GM23338 (cell line): ENCODE measurements around the gene ABCA4. TPM values are rescaled to one million over a fixed set of nuclear protein-coding genes. Genes with fewer than 3 reads are reported as not detected.

ENCODE experiments used
- ATAC-seq: fragments of 200-7000 bp; cut with Tn5 transposase; 3 replicates; pipeline ENCODE4 v1.9.1; 2020
- DNase-seq: peaks from one replicate; pipeline ENCODE4 v3.0.0-alpha.2; 2015; ENCODE audit warnings: low spot score
- H2AFZ ChIP-seq: fragments of 200-600 bp; sonication (generic); 2 replicates; pipeline ENCODE4 v1.8.0; 2016; ENCODE audit warnings: antibody characterized with exemption, mild to moderate bottlenecking, moderate library complexity
- H3F3A ChIP-seq: fragments of 200-600 bp; sonication (generic); replicated peaks from 2 replicates; pipeline ENCODE4 v1.8.0; 2017; ENCODE audit warnings: antibody characterized with exemption, mixed run types, low read depth
- H3K27ac ChIP-seq: fragments of 200-600 bp; sonication (generic); 2 replicates; pipeline ENCODE4 v1.6.1; 2016; ENCODE audit warnings: low read depth
- H3K27me3 ChIP-seq: fragments of 200-600 bp; sonication (generic); 2 replicates; pipeline ENCODE4 v1.8.0; 2016; ENCODE audit warnings: mild to moderate bottlenecking, mixed run types, moderate library complexity; ENCODE audit not compliant: insufficient read depth
- H3K36me3 ChIP-seq: fragments of 200-600 bp; sonication (generic); 2 replicates; pipeline ENCODE4 v1.8.0; 2016; ENCODE audit warnings: mild to moderate bottlenecking; ENCODE audit not compliant: insufficient read depth
- H3K4me1 ChIP-seq: fragments of 200-600 bp; sonication (generic); 2 replicates; pipeline ENCODE4 v1.8.0; 2016; ENCODE audit warnings: mild to moderate bottlenecking, moderate library complexity; ENCODE audit not compliant: insufficient read depth
- H3K4me2 ChIP-seq: fragments of 200-600 bp; sonication (generic); 2 replicates; pipeline ENCODE4 v1.7.1; 2017; ENCODE audit warnings: mixed run types
- H3K4me3 ChIP-seq: fragments of 200-600 bp; sonication (generic); 2 replicates; pipeline ENCODE4 v1.6.1; 2016; ENCODE audit warnings: mixed run types
- H3K79me2 ChIP-seq: fragments of 200-600 bp; sonication (generic); replicated peaks from 2 replicates; pipeline ENCODE4 v1.8.0; 2017; ENCODE audit warnings: mild to moderate bottlenecking; ENCODE audit not compliant: insufficient read depth
- H3K9me2 ChIP-seq: fragments of 200-600 bp; sonication (generic); 2 replicates; pipeline ENCODE4 v1.8.0; 2017; ENCODE audit not compliant: insufficient read depth
- H4K20me1 ChIP-seq: fragments of 200-600 bp; sonication (generic); replicated peaks from 2 replicates; pipeline ENCODE4 v1.8.0; 2017; ENCODE audit warnings: mild to moderate bottlenecking; ENCODE audit not compliant: insufficient read depth
- H3K27ac Mint-ChIP-seq: 2 replicates; pipeline ENCODE4 v1.8.0; 2020; ENCODE audit warnings: inconsistent platforms, mild to moderate bottlenecking, moderate library complexity, mixed read lengths
- H3K27me3 Mint-ChIP-seq: 3 replicates; pipeline ENCODE4 v1.8.0; 2022; ENCODE audit warnings: low read depth, mild to moderate bottlenecking, moderate library complexity, mixed read lengths, inconsistent platforms; ENCODE audit not compliant: insufficient read depth, poor library complexity
- H3K36me3 Mint-ChIP-seq: 3 replicates; pipeline ENCODE4 v1.8.0; 2021; ENCODE audit warnings: low read depth, mild to moderate bottlenecking, inconsistent platforms, moderate library complexity, mixed read lengths
- H3K4me1 Mint-ChIP-seq: 3 replicates; pipeline ENCODE4 v1.8.0; 2020; ENCODE audit warnings: mild to moderate bottlenecking, inconsistent platforms, mixed read lengths
- H3K4me3 Mint-ChIP-seq: 3 replicates; pipeline ENCODE4 v1.8.0; 2021; ENCODE audit warnings: moderate library complexity, mild to moderate bottlenecking, inconsistent platforms, mixed read lengths
- H3K9me3 Mint-ChIP-seq: 3 replicates; pipeline ENCODE4 v1.8.0; 2020; ENCODE audit warnings: moderate library complexity, mild to moderate bottlenecking, inconsistent platforms, mixed read lengths
- CREB1 ChIP-seq: fragments of 250-450 bp; sonication (Bioruptor Pico); IDR thresholded peaks from 2 replicates; pipeline ENCODE4 v1.5.0; 2020; ENCODE audit warnings: low read depth, mild to moderate bottlenecking, moderate library complexity
- CTCF ChIP-seq, 2 experiments: fragments of 200-600 bp in 1 of 2; sonication (generic) in 1 of 2; conservative IDR thresholded peaks; 2 replicates each; pipeline versions ENCODE4 v1.5.1 to v1.6.1; 2016 to 2017; ENCODE audit warnings: antibody characterized with exemption in 2 of 2, low read depth in 2 of 2, mild to moderate bottlenecking in 2 of 2, moderate library complexity in 1 of 2
- EZH2 ChIP-seq: fragments of 200-600 bp; sonication (generic); IDR thresholded peaks from one replicate; pipeline ENCODE4 v1.8.0; 2017; ENCODE audit warnings: antibody characterized with exemption, mild to moderate bottlenecking, low read depth; ENCODE audit not compliant: unreplicated experiment
- STAT1 ChIP-seq: IDR thresholded peaks from one replicate; pipeline ENCODE4 v1.6.1; 2016; ENCODE audit warnings: antibody characterized with exemption; ENCODE audit not compliant: unreplicated experiment
- ZNF114 ChIP-seq: fragments of 250-450 bp; sonication (Bioruptor Pico); IDR thresholded peaks from 2 replicates; pipeline ENCODE4 v1.5.0; 2020; ENCODE audit warnings: mild to moderate bottlenecking, moderate library complexity
- ZNF331 ChIP-seq: fragments of 250-450 bp; sonication (Bioruptor Pico); IDR thresholded peaks from 2 replicates; pipeline ENCODE4 v1.5.0; 2020; ENCODE audit warnings: low read depth, mild to moderate bottlenecking, moderate library complexity
- polyA plus RNA-seq: library from polyadenylated mRNA; unstranded; fragments of >200 nt; fragmentation: Nextera tagmentation; extraction: Ambion mirVana; gene quantifications from 2 replicates; pipeline ENCODE4 v1.2.1, GENCODE V29; 2016
- total RNA-seq: library from RNA; depleted of rRNA; stranded (reverse); fragments of >200 nt; shearing (Covaris generic); gene quantifications from 2 replicates; pipeline ENCODE4 v1.2.3, GENCODE V29; 2014
- TF ChIP-seq, protein P1 (sequence below): fragments of 250-450 bp; sonication (Bioruptor Pico); IDR thresholded peaks from 2 replicates; pipeline ENCODE4 v1.5.0; 2020; ENCODE audit warnings: mild to moderate bottlenecking, moderate library complexity

Gene ABCA4
- total and polyA plus RNA-seq, 2 experiments from 2014 or later: not detected

DNA sequence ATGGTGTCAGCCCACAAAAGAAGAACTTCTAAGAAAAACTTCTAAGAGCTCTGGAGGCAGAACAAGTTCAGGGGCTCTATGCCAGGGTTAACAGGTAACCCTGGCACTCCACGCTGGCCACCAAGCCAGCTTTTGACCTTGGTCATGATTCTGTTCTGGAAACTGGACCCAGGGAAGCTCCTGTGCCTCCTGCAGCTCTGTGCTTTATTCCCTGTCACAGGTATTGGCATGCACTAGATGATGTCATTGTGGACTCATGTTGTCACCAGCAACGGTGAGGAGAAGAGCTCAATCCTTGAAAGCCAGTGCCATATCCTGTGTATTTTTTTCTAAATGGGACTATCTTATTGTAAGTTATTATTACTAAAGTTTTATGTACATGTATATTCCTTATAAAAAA lies 155.1 kb downstream of the ABCA4 start (continued):
- TF ChIP-seq, protein P1, sequence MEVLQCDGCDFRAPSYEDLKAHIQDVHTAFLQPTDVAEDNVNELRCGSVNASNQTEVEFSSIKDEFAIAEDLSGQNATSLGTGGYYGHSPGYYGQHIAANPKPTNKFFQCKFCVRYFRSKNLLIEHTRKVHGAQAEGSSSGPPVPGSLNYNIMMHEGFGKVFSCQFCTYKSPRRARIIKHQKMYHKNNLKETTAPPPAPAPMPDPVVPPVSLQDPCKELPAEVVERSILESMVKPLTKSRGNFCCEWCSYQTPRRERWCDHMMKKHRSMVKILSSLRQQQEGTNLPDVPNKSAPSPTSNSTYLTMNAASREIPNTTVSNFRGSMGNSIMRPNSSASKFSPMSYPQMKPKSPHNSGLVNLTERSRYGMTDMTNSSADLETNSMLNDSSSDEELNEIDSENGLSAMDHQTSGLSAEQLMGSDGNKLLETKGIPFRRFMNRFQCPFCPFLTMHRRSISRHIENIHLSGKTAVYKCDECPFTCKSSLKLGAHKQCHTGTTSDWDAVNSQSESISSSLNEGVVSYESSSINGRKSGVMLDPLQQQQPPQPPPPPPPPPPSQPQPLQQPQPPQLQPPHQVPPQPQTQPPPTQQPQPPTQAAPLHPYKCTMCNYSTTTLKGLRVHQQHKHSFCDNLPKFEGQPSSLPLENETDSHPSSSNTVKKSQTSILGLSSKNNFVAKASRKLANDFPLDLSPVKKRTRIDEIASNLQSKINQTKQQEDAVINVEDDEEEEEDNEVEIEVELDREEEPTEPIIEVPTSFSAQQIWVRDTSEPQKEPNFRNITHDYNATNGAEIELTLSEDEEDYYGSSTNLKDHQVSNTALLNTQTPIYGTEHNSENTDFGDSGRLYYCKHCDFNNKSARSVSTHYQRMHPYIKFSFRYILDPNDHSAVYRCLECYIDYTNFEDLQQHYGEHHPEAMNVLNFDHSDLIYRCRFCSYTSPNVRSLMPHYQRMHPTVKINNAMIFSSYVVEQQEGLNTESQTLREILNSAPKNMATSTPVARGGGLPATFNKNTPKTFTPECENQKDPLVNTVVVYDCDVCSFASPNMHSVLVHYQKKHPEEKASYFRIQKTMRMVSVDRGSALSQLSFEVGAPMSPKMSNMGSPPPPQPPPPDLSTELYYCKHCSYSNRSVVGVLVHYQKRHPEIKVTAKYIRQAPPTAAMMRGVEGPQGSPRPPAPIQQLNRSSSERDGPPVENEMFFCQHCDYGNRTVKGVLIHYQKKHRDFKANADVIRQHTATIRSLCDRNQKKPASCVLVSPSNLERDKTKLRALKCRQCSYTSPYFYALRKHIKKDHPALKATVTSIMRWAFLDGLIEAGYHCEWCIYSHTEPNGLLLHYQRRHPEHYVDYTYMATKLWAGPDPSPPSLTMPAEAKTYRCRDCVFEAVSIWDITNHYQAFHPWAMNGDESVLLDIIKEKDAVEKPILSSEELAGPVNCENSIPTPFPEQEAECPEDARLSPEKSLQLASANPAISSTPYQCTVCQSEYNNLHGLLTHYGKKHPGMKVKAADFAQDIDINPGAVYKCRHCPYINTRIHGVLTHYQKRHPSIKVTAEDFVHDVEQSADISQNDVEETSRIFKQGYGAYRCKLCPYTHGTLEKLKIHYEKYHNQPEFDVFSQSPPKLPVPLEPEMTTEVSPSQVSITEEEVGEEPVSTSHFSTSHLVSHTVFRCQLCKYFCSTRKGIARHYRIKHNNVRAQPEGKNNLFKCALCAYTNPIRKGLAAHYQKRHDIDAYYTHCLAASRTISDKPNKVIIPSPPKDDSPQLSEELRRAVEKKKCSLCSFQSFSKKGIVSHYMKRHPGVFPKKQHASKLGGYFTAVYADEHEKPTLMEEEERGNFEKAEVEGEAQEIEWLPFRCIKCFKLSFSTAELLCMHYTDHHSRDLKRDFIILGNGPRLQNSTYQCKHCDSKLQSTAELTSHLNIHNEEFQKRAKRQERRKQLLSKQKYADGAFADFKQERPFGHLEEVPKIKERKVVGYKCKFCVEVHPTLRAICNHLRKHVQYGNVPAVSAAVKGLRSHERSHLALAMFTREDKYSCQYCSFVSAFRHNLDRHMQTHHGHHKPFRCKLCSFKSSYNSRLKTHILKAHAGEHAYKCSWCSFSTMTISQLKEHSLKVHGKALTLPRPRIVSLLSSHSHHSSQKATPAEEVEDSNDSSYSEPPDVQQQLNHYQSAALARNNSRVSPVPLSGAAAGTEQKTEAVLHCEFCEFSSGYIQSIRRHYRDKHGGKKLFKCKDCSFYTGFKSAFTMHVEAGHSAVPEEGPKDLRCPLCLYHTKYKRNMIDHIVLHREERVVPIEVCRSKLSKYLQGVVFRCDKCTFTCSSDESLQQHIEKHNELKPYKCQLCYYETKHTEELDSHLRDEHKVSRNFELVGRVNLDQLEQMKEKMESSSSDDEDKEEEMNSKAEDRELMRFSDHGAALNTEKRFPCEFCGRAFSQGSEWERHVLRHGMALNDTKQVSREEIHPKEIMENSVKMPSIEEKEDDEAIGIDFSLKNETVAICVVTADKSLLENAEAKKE (CRISPR knock-in tag): no peak
- no peak for TF ChIP-seq CTCF (conservative IDR thresholded peaks at IDR 0.05; ENCODE audit: low read depth in 2 of 2)

- no peaks in the 10 kb centered on the region for H3K36me3 Mint-ChIP-seq
- no peak overlapping the region for H3K27ac Mint-ChIP-seq
- TF ChIP-seq CTCF (conservative IDR thresholded peaks at IDR 0.05; ENCODE audit: low read depth in 2 of 2): no peak
- TF ChIP-seq EZH2: no peak
- no peak for TF ChIP-seq CREB1
- no peak for TF ChIP-seq ZNF114 (CRISPR knock-in tag)
- no peak for TF ChIP-seq ZNF331 (CRISPR knock-in tag)
- TF ChIP-seq STAT1: no peak
Observed at GRCh38 chr1:93965256-93965655, 155.7 kb downstream of the ABCA4 start.

More at GRCh38 chr1:93965256-93965655, 155.7 kb downstream of the ABCA4 start:
- Mint-ChIP-seq H3K9me3 (peaks cover 3% of the 10 kb centered on the region; the same call in 2 of the 3 replicates), H3K4me1 (no peaks in the 10 kb centered on the region; the same call in 2 of the 3 replicates), H3K27me3 (peaks cover 2% of the 10 kb centered on the region), H3K4me3 (no peak overlapping the region)
- no peaks in the 10 kb centered on the region for H4K20me1 ChIP-seq
- no peak for DNase-seq
- no peaks in the 10 kb centered on the region for H3F3A ChIP-seq
- H2AFZ ChIP-seq: no peak overlapping the region
- H3K36me3 ChIP-seq: no peaks in the 10 kb centered on the region
- H3K79me2 ChIP-seq: no peaks in the 10 kb centered on the region
- H3K4me2 ChIP-seq: no peak overlapping the region
- H3K27ac ChIP-seq: no peak overlapping the region
- ATAC-seq: no peak
- no peaks in the 10 kb centered on the region for H3K27me3 ChIP-seq
- no peaks in the 10 kb centered on the region for H3K4me1 ChIP-seq
- no peak overlapping the region for H3K4me3 ChIP-seq
- no peaks in the 10 kb centered on the region for H3K9me2 ChIP-seq
